ENCODE measurements around the gene MEF2C.

GRCh38 chr5:88925692-88926490 is 42.9 kb upstream of the MEF2C start:
- TF ChIP-seq POLR2A (IDR thresholded peaks at IDR 0.05), result no peak
- TF ChIP-seq CTCF (IDR thresholded peaks at IDR 0.05), result no peak
- TF ChIP-seq POLR2AphosphoS5 (IDR thresholded peaks at IDR 0.05), result no peak
